Measurements from ENCODE around the gene PTPN13. TPM values are rescaled to one million over a fixed set of nuclear protein-coding genes. Genes with fewer than 3 reads are reported as not detected.

PTPN13 gene
- total RNA-seq, 1 experiment from 2014 or later = 12.5 TPM

DNA sequence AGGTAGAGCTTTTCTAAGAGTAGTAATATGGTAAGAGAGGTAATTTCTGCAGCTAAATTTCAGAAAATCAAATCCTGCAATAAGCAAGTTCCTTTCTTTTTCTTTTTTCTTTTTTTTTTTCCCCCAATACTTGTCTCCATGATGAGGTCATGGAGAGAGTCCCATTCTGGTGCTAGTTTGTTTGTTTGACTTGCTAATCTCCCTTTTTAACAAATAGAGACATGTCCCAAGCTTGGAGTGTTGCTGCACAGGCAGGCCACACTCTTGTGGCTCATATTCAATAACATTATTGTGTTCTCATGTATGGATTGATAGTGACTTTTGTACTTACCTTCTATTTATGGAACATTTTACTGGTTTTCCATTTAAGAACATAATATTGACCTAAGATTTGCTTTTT is 25.5 kb downstream of the PTPN13 start:
- Histone ChIP-seq H3K27ac (ENCODE audit: low read length) (no peak overlapping the region), H3K36me3 (ENCODE audit: control insufficient read depth, insufficient read depth, low read length) (no peaks in the 10 kb centered on the region), H3K9me3 (ENCODE audit: control insufficient read depth, insufficient read depth, low read depth, low read length) (no peaks in the 10 kb centered on the region), H3K4me1 (ENCODE audit: control insufficient read depth, insufficient read depth, low read length) (no peaks in the 10 kb centered on the region; the same call in 1 of the 2 replicates), H3K4me3 (ENCODE audit: low read depth in 2 of 2, low read length in 2 of 2) (no peak overlapping the region), H3K27me3 (ENCODE audit: control insufficient read depth, insufficient read depth, low read length) (no peaks in the 10 kb centered on the region)
- in situ Hi-C loops (cut with HindIII; ENCODE audit: low pct_unique_long_range_greater_than_20kb, low sequenced_read_pairs) = no loop called here
- no TSS peak for BruUV-seq (replicated peaks)
- DNase-seq (ENCODE audit: low read depth, low spot score) = no peak
- TF ChIP-seq POLR2AphosphoS5 (IDR thresholded peaks at IDR 0.05; ENCODE audit: low read depth, low read length) (no peak), SIN3A (IDR thresholded peaks at IDR 0.05; ENCODE audit: borderline replicate concordance, insufficient read depth, low read depth, low read length) (no peak), TCF7L2 (IDR thresholded peaks at IDR 0.05; ENCODE audit: low read depth, low read length) (no peak)
- TF ChIP-seq, protein P1, sequence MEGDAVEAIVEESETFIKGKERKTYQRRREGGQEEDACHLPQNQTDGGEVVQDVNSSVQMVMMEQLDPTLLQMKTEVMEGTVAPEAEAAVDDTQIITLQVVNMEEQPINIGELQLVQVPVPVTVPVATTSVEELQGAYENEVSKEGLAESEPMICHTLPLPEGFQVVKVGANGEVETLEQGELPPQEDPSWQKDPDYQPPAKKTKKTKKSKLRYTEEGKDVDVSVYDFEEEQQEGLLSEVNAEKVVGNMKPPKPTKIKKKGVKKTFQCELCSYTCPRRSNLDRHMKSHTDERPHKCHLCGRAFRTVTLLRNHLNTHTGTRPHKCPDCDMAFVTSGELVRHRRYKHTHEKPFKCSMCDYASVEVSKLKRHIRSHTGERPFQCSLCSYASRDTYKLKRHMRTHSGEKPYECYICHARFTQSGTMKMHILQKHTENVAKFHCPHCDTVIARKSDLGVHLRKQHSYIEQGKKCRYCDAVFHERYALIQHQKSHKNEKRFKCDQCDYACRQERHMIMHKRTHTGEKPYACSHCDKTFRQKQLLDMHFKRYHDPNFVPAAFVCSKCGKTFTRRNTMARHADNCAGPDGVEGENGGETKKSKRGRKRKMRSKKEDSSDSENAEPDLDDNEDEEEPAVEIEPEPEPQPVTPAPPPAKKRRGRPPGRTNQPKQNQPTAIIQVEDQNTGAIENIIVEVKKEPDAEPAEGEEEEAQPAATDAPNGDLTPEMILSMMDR (IDR thresholded peaks at IDR 0.05) = no peak
- TF ChIP-seq, protein P2, sequence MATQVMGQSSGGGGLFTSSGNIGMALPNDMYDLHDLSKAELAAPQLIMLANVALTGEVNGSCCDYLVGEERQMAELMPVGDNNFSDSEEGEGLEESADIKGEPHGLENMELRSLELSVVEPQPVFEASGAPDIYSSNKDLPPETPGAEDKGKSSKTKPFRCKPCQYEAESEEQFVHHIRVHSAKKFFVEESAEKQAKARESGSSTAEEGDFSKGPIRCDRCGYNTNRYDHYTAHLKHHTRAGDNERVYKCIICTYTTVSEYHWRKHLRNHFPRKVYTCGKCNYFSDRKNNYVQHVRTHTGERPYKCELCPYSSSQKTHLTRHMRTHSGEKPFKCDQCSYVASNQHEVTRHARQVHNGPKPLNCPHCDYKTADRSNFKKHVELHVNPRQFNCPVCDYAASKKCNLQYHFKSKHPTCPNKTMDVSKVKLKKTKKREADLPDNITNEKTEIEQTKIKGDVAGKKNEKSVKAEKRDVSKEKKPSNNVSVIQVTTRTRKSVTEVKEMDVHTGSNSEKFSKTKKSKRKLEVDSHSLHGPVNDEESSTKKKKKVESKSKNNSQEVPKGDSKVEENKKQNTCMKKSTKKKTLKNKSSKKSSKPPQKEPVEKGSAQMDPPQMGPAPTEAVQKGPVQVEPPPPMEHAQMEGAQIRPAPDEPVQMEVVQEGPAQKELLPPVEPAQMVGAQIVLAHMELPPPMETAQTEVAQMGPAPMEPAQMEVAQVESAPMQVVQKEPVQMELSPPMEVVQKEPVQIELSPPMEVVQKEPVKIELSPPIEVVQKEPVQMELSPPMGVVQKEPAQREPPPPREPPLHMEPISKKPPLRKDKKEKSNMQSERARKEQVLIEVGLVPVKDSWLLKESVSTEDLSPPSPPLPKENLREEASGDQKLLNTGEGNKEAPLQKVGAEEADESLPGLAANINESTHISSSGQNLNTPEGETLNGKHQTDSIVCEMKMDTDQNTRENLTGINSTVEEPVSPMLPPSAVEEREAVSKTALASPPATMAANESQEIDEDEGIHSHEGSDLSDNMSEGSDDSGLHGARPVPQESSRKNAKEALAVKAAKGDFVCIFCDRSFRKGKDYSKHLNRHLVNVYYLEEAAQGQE (IDR thresholded peaks at IDR 0.05; ENCODE audit: insufficient read depth in 1 of 2, low read depth in 2 of 2, low read length in 1 of 2) = no peak
- intact Hi-C loops (cut with micrococcal nuclease; ENCODE audit: unreplicated experiment) = no loop called here
- CTCF ChIA-PET = no interaction called here
- POLR2A ChIA-PET = no interaction called here
- no peak for ATAC-seq

DNA sequence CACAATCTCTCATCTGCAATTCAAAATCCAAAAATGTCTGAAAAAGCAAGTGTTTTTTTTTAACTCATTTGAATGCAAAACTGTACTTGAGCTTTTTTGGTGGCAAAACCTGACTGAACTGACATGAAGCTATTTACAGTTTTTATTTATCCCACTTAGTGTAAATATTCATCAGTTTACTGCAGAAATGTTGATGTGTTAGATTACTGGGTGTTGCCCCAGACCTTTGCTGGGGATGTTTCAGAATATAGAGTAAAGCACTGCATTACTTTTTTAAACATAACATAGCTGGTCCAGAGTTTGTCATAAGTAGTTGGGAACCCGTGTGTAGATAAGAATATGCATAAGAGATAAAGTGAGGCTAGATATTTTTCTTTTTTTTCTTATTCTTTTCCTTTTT is 27.3 kb downstream of the PTPN13 start:
- ATAC-seq (no peak), DNase-seq (ENCODE audit: low read depth, low spot score) (no peak)
- no peak overlapping the region for H3K27ac ChIP-seq (ENCODE audit: low read length)
- ChIA-PET CTCF (no interaction called here), POLR2A (no interaction called here)
- no peak for TF ChIP-seq SIN3A (IDR thresholded peaks at IDR 0.05; ENCODE audit: borderline replicate concordance, insufficient read depth, low read depth, low read length)
- TF ChIP-seq TCF7L2 (IDR thresholded peaks at IDR 0.05; ENCODE audit: low read depth, low read length) = no peak
- TF ChIP-seq POLR2AphosphoS5 (IDR thresholded peaks at IDR 0.05; ENCODE audit: low read depth, low read length) = no peak
- TF ChIP-seq, protein P2 (IDR thresholded peaks at IDR 0.05; ENCODE audit: insufficient read depth in 1 of 2, low read depth in 2 of 2, low read length in 1 of 2) = no peak
- TF ChIP-seq, protein P1 (IDR thresholded peaks at IDR 0.05) = no peak
- intact Hi-C loops (cut with micrococcal nuclease; ENCODE audit: unreplicated experiment) (no loop called here), in situ Hi-C loops (cut with HindIII; ENCODE audit: low pct_unique_long_range_greater_than_20kb, low sequenced_read_pairs) (no loop called here)
- no peaks in the 10 kb centered on the region for H3K27me3 ChIP-seq (ENCODE audit: control insufficient read depth, insufficient read depth, low read length)
- no peaks in the 10 kb centered on the region for H3K9me3 ChIP-seq (ENCODE audit: control insufficient read depth, insufficient read depth, low read depth, low read length)
- H3K36me3 ChIP-seq (ENCODE audit: control insufficient read depth, insufficient read depth, low read length) = no peaks in the 10 kb centered on the region
- BruUV-seq (replicated peaks) = no TSS peak
- no peaks in the 10 kb centered on the region for H3K4me1 ChIP-seq (ENCODE audit: control insufficient read depth, insufficient read depth, low read length)
- H3K4me3 ChIP-seq (ENCODE audit: low read depth in 2 of 2, low read length in 2 of 2) = no peak overlapping the region

Data from Panc1 (cell line).